ENCODE results near the gene HSD17B1. TPM values are rescaled to one million over a fixed set of nuclear protein-coding genes. Genes with fewer than 3 reads are reported as not detected.
A peak's percentile ranks its signal among the peaks of the same experiment; 100 is the strongest.

HSD17B1 gene
- total RNA-seq, 6 experiments from 2014 or later = 0.31 to 1.1 (median 0.87) TPM

DNA sequence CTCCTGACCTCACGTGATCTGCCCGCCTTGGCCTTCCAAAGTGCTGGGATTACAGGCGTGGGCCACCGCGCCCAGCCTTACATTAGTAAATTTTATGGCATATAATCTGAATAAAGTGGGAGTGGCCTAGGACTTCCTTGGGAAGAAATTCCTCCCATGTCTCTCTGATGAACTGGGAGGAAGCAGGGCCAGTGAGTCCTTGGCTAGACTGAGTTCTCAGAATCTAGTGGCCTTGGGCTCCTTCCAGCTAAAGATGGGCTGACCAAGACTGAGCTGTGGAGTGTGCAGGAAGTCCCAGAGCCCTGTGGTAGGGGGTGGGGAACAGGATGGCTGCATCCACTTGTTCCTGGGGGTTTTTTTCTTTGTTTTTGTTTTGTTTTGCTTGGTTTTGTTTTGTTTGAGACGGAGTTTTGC, 26.7 kb upstream of the HSD17B1 start:
- peak overlapping the region in 2 of 3 donors; percentile 18 to 65 for H3K27ac ChIP-seq
- H3K9me3 ChIP-seq = no peaks in the 10 kb centered on the region
- H3K4me3 ChIP-seq = no peak overlapping the region
- ATAC-seq = peak; percentile 11 to 51 (median 15)
- peaks cover 0 to 63% (median 18%) of the 10 kb centered on the region in 4 donors for H3K4me1 ChIP-seq
- no peak for TF ChIP-seq POLR2A (IDR thresholded peaks at IDR 0.05)
- TF ChIP-seq, protein P1, sequence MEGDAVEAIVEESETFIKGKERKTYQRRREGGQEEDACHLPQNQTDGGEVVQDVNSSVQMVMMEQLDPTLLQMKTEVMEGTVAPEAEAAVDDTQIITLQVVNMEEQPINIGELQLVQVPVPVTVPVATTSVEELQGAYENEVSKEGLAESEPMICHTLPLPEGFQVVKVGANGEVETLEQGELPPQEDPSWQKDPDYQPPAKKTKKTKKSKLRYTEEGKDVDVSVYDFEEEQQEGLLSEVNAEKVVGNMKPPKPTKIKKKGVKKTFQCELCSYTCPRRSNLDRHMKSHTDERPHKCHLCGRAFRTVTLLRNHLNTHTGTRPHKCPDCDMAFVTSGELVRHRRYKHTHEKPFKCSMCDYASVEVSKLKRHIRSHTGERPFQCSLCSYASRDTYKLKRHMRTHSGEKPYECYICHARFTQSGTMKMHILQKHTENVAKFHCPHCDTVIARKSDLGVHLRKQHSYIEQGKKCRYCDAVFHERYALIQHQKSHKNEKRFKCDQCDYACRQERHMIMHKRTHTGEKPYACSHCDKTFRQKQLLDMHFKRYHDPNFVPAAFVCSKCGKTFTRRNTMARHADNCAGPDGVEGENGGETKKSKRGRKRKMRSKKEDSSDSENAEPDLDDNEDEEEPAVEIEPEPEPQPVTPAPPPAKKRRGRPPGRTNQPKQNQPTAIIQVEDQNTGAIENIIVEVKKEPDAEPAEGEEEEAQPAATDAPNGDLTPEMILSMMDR (IDR thresholded peaks at IDR 0.05) = no peak
- no peaks in the 10 kb centered on the region for H3K27me3 ChIP-seq
- WGBS (ENCODE audit: insufficient coverage, low coverage, low lambda C conversion rate, missing lambda C conversion rate) = 10% methylated on average over 1 of the region's 6 CpGs
- H3K36me3 ChIP-seq = no peaks in the 10 kb centered on the region
- intact Hi-C loops (cut with DNase I) = no loop called here
- peak in 1 of 3 donors; percentile 50 for DNase-seq

DNA sequence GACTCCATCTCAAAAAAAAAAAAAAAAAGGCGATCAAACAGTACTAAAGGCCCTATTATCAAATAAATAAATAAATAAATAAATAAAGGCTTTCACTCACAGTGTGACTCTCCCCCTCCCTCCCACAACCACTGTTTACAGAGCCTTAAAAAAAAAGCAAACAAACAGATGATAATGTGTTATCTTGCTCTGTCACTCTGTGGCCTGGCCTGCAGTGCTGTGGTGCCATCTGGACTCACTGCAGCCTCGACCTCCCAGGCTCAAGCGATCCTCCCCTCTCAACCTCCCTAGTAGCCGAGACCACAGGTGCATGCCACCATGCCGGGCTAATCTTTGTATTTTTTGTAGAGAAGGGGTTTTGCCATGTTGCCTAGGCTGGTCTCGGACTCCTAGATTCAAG, 24.8 kb upstream of the HSD17B1 start:
- DNase-seq = peak in 1 of 3 donors; percentile 58

DNA sequence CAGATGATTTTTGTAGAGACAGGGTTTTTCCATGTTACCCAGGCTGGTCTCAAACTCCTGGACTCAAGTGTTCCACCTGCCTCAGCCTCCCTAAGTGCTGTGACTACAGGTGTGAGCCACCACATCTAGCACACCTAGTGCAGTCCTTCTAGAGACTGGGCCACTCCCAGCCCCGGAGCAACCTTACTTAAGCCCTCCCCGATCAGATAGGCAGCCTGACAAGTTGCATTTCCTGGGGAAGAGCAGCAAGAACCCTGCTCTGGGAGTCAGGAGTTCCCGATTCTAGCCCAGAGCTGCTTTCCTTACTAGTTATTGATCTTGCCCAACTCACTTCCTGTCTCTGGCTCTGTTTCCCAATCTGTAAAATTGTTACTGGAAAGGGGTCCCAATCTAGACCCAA, 23.7 kb upstream of the HSD17B1 start:
- H3K4me3 ChIP-seq = no peak overlapping the region
- no peaks in the 10 kb centered on the region for H3K27me3 ChIP-seq
- no peak for ATAC-seq
- intact Hi-C loops (cut with DNase I) = no loop called here
- DNase-seq = peak in 2 of 3 donors; percentile 19 to 47
- TF ChIP-seq, protein P1 (IDR thresholded peaks at IDR 0.05) = no peak
- no peak for TF ChIP-seq POLR2A (IDR thresholded peaks at IDR 0.05)
- H3K27ac ChIP-seq = peak overlapping the region in 1 of 3 donors; percentile 89
- H3K36me3 ChIP-seq = no peaks in the 10 kb centered on the region
- H3K9me3 ChIP-seq = no peaks in the 10 kb centered on the region
- 24% methylated on average over 3 of the region's 3 CpGs for WGBS (ENCODE audit: insufficient coverage, low coverage, low lambda C conversion rate, missing lambda C conversion rate)
- H3K4me1 ChIP-seq = peaks cover 0 to 61% (median 24%) of the 10 kb centered on the region in 4 donors

More for the DNA sequence above, 24.8 kb upstream of the HSD17B1 start:
- Histone ChIP-seq H3K4me3 (no peak overlapping the region), H3K36me3 (no peaks in the 10 kb centered on the region), H3K4me1 (peaks cover 0 to 58% (median 22%) of the 10 kb centered on the region in 4 donors), H3K27me3 (no peaks in the 10 kb centered on the region), H3K27ac (peak overlapping the region in 2 of 3 donors; percentile 35 to 47), H3K9me3 (no peaks in the 10 kb centered on the region)
- peak; percentile 50 to 66 (median 58) for ATAC-seq
- TF ChIP-seq, protein P1 (IDR thresholded peaks at IDR 0.05) = no peak
- TF ChIP-seq POLR2A (IDR thresholded peaks at IDR 0.05) = no peak
- 49% methylated on average over 4 of the region's 6 CpGs for WGBS (ENCODE audit: insufficient coverage, low coverage, low lambda C conversion rate, missing lambda C conversion rate)
- intact Hi-C loops (cut with DNase I) = no loop called here

DNA sequence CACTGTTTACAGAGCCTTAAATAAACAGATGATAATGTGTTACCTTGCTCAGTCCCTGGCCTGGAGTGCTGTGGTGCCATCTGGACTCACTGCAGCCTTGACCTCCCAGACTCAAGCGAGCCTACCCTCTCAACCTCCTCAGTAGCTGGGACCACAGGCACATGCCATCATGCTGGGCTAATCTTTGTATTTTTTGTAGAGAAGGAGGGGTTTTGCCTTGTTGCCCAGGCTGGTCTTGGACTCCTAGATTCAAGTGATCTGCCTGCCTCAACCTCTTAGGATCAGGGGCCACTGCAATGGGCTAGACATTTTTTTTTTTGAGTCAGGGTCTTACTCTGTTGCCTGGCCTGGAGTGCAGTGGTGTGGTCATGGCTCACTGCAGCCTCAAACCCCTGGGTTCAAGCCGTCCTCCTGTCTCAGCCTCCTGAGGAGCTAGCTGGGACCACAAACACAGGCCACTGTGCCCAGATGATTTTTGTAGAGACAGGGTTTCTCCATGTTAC, 21.7 kb upstream of the HSD17B1 start:
- DNase-seq (peak; percentile 70 to 86 (median 82)), ATAC-seq (peak; percentile 50 to 71 (median 65))
- H3K9me3 ChIP-seq = no peaks in the 10 kb centered on the region
- H3K27me3 ChIP-seq = no peaks in the 10 kb centered on the region
- TF ChIP-seq POLR2A (IDR thresholded peaks at IDR 0.05) = no peak
- TF ChIP-seq, protein P1 (IDR thresholded peaks at IDR 0.05) = no peak
- H3K36me3 ChIP-seq = no peaks in the 10 kb centered on the region
- intact Hi-C loops (cut with DNase I) = no loop called here
- WGBS (ENCODE audit: insufficient coverage, low coverage, low lambda C conversion rate, missing lambda C conversion rate) = 75% methylated on average over 2 of the region's 2 CpGs
- peak overlapping the region; percentile 83 to 89 (median 85) for H3K27ac ChIP-seq
- H3K4me1 ChIP-seq = peaks cover 0 to 68% (median 26%) of the 10 kb centered on the region in 4 donors
- no peak overlapping the region for H3K4me3 ChIP-seq
